ENCODE measurements around the gene PLEKHG7.
"Not testable (repeated sequence)": the region's sequence is repeated elsewhere in the genome, so short reads cannot be mapped to it uniquely, and the experiment has no call there.

The PLEKHG7 gene

GRCh38 chr12:92740411-92740810, 37.6 kb downstream of the PLEKHG7 start:
- DNase-seq (ENCODE audit: low read depth) = no peak
- H3K4me3 ChIP-seq (ENCODE audit: low read length) = no peak overlapping the region
- TF ChIP-seq, protein P1, sequence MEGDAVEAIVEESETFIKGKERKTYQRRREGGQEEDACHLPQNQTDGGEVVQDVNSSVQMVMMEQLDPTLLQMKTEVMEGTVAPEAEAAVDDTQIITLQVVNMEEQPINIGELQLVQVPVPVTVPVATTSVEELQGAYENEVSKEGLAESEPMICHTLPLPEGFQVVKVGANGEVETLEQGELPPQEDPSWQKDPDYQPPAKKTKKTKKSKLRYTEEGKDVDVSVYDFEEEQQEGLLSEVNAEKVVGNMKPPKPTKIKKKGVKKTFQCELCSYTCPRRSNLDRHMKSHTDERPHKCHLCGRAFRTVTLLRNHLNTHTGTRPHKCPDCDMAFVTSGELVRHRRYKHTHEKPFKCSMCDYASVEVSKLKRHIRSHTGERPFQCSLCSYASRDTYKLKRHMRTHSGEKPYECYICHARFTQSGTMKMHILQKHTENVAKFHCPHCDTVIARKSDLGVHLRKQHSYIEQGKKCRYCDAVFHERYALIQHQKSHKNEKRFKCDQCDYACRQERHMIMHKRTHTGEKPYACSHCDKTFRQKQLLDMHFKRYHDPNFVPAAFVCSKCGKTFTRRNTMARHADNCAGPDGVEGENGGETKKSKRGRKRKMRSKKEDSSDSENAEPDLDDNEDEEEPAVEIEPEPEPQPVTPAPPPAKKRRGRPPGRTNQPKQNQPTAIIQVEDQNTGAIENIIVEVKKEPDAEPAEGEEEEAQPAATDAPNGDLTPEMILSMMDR (IDR thresholded peaks at IDR 0.05; ENCODE audit: insufficient read depth, low read depth, low read length, missing control alignments) = no peak

GRCh38 chr12:92743026-92743425, 40.2 kb downstream of the PLEKHG7 start:
- DNase-seq (ENCODE audit: low read depth) = no peak
- no peak overlapping the region for H3K4me3 ChIP-seq (ENCODE audit: low read length)
- TF ChIP-seq, protein P1 (IDR thresholded peaks at IDR 0.05; ENCODE audit: insufficient read depth, low read depth, low read length, missing control alignments) = no peak

DNA sequence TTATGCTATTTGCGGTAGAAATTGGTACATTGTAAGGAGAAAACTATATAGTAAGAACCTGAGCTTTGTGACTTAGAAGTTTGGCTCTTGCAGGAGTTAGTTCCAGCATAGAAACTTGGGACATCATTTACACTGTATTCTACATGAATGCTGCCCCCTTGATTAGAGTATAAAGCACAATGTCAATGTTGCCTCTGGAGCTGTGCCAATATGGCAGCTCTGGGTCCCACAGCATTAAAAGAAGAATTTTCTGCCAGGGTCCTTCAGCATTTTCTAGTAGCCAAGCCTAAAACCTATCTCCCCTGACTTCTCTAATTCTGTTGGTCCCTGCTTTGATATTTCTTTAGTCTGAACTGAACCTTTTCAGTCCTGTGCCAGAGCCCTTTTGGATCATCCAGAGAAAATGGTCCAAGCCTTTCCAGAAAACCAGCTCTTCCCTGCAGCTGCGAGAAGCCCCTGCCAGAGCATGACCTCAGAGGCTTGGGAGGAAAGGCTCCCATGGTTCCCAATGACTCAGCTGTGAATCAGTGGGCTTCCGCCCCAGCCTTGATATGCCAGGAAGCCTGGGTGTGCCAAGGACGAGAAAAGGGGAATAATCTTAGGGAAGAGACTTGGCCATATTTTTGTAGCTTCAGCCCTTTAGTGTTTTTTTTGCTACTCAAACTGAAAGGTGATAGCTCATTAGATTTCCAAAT, 43.2 kb downstream of the PLEKHG7 start:
- DNase-seq (ENCODE audit: low read depth) = peak; percentile 95
- no peak overlapping the region for H3K4me3 ChIP-seq (ENCODE audit: low read length)
- TF ChIP-seq, protein P1 (IDR thresholded peaks at IDR 0.05; ENCODE audit: insufficient read depth, low read depth, low read length, missing control alignments) = no peak

- no peak for DNase-seq (ENCODE audit: low read depth)
- H3K4me3 ChIP-seq (ENCODE audit: low read length) = no peak overlapping the region
- TF ChIP-seq, protein P1 (IDR thresholded peaks at IDR 0.05; ENCODE audit: insufficient read depth, low read depth, low read length, missing control alignments) = no peak
Observed at GRCh38 chr12:92747151-92747550, 44.4 kb downstream of the PLEKHG7 start.

DNA sequence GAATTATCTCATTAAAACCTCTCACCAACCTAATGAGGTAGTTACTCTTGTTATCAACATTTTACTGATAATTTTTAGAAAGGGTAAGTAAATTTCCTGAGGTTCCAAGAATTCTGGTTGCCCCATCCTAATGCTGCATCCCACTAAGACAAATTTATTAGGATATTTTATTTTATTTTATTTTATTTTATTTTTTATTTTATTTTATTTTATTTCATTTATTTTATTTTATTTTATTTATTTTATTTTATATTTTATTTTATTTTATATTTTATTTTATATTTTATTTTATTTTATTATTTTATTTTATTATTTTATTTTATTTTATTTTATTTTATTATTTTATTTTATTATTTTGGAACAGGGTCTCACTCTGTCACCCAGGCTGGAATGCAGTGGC, 46.9 kb downstream of the PLEKHG7 start:
- H3K4me3 ChIP-seq (ENCODE audit: low read length); DNase-seq (ENCODE audit: low read depth): not testable (repeated sequence)

- DNase-seq (ENCODE audit: low read depth) = no peak
- TF ChIP-seq, protein P1 (IDR thresholded peaks at IDR 0.05; ENCODE audit: insufficient read depth, low read depth, low read length, missing control alignments) = no peak
Observed at GRCh38 chr12:92753976-92754885, 51.4 kb downstream of the PLEKHG7 start.

GRCh38 chr12:92756898-92757596, 54.3 kb downstream of the PLEKHG7 start:
- no peak for DNase-seq (ENCODE audit: low read depth)
- TF ChIP-seq, protein P1 (IDR thresholded peaks at IDR 0.05; ENCODE audit: insufficient read depth, low read depth, low read length, missing control alignments) = no peak
- H3K4me3 ChIP-seq (ENCODE audit: low read length) = no peak overlapping the region

More at GRCh38 chr12:92753976-92754885, 51.4 kb downstream of the PLEKHG7 start:
- no peak overlapping the region for H3K4me3 ChIP-seq (ENCODE audit: low read length)
